Measurements from ENCODE around the gene MACROD2.

GRCh38 chr20:14223806-14224205, 228.5 kb downstream of the MACROD2 start:
- no peak for TF ChIP-seq EP300 (IDR thresholded peaks at IDR 0.05)
- TF ChIP-seq CTCF (IDR thresholded peaks at IDR 0.05) = no peak
- TF ChIP-seq POLR2A (IDR thresholded peaks at IDR 0.05) = no peak
- TF ChIP-seq POLR2AphosphoS5 (IDR thresholded peaks at IDR 0.05) = no peak

Measured in suprapubic skin (tissue), 4 donors.